Thoracic aorta endothelial cell (primary cell): ENCODE results near the gene TBC1D5. TPM values are rescaled to one million over a fixed set of nuclear protein-coding genes. Genes with fewer than 3 reads are reported as not detected.

Source experiments
- small RNA-seq: library from RNA; depleted of rRNA; stranded (forward); fragments of <200 nt; gene quantifications from one replicate; pipeline ENCODE3, GENCODE V24; 2012
- total RNA-seq: library from RNA; depleted of rRNA; stranded (reverse); fragments of >200 nt; gene quantifications from 2 replicates; pipeline ENCODE4 v1.2.3, GENCODE V29; 2012

The TBC1D5 gene, protein sequence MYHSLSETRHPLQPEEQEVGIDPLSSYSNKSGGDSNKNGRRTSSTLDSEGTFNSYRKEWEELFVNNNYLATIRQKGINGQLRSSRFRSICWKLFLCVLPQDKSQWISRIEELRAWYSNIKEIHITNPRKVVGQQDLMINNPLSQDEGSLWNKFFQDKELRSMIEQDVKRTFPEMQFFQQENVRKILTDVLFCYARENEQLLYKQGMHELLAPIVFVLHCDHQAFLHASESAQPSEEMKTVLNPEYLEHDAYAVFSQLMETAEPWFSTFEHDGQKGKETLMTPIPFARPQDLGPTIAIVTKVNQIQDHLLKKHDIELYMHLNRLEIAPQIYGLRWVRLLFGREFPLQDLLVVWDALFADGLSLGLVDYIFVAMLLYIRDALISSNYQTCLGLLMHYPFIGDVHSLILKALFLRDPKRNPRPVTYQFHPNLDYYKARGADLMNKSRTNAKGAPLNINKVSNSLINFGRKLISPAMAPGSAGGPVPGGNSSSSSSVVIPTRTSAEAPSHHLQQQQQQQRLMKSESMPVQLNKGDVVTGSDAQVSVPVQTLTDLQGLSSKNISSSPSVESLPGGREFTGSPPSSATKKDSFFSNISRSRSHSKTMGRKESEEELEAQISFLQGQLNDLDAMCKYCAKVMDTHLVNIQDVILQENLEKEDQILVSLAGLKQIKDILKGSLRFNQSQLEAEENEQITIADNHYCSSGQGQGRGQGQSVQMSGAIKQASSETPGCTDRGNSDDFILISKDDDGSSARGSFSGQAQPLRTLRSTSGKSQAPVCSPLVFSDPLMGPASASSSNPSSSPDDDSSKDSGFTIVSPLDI
- total RNA-seq: 102 and 116 TPM in 2 replicates

DNA sequence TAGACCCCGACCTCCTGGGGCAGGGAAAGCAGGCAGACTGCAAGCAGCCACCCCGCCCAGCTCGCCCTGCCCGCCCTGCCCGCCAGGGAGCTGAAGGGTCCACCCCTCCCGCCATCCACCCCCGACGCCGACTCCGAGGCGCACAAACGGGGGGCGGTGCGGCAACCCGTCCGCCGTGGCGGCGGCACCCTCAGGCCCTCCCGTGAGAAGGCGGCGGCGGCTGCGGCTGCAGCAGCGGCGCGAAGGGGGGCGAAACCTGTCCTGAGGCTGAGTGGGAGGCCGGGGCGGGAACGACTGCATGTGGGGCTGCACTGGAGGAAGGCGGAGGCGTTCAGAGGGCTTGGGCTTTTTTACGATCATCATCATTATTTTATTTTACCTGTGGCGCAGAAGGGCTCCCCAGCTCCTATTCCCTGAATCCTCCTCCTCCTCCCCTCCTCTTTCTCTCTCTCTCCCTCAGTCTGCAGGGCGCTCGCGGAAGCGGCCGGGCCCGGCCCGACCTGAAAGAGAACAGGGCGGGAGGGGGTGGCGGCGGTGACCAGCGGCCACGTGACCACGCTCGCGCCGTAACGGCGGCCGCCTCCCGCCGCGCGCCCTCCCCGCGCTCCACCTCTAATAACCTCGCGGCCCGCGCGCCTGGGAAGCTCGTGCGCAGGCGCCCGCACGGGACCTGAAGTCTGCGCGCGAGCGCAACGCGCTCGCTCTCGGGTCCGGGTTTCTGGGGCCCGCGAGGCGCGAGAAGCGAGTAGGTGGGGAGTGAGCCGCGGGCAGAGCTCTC, at the start of gene TBC1D5:
TSS of gene TBC1D5 (minus strand) at position 530 of the 778 bp plus-strand sequence. CDS start 234,061 bp downstream, outside the sequence.

Small RNA genes lying within 50 kb of the gene (small RNA-seq; reads per million reads assigned to genes)
- gene AC104451.1: not detected
- gene RNU7-10P: 2.7 reads per million, percentile 60 among the genes with 10 or more reads in this experiment
